GM21367 (cell line): ENCODE measurements around the gene SART1.
"Not testable (repeated sequence)": the region's sequence is repeated elsewhere in the genome, so short reads cannot be mapped to it uniquely, and the experiment has no call there.

Experiments
- ATAC-seq: cut with Tn5 transposase; IDR thresholded peaks from one replicate; pipeline ENCODE4 v1.9.1; 2021; ENCODE audit not compliant: unreplicated experiment

SART1 gene

DNA sequence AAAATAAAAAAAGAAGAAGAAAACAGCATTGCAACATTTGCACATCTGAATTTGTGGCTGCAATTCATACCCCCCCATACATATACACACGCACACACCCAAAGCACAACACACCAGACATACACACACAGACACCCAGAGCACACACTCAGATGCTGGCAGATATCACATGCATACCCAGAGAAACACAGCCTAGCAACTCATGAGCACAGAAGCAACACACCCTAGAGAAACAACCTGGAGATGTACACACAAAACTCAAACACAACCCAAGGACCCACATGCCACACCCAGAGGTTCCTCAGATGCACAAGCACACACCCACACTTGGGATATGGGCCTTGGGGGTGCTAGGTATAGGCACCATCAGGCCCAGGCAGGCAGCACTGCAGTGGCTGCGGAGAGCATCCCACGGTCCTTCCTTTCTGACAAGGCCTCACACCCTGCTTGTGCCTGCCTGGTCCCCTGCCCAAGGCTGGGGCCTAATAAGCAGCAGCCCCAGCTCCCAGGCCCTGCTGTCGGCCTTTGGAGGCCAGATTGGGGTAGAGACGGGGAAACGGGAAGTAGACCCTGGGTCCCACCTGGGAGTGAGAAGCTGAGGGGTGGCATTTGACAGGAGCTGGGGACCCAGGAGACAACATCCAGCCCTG is 53.4 kb downstream of the SART1 start:
- ATAC-seq = no peak

DNA sequence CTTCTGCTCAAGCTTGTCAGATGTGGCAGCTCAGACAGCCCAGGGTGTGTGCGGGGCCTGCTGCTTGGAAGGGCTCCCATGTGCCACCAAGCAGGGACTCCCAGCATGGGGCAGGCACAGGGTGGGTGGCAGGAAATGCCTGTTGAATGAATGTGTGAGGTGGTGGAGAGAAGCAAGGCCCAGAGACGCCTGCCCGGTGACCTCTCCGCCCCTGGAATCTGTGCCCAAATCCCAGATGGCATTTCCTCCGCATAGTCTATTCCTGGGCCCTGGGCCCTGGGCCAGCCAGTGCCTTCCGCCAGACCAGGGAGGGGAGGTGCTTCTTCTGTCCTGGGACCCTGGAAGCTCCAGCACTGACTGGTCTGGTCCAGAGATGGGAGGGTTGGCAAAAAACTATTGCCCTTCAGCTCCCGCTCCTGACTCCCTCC is 53.9 kb downstream of the SART1 start:
- ATAC-seq = no peak

DNA sequence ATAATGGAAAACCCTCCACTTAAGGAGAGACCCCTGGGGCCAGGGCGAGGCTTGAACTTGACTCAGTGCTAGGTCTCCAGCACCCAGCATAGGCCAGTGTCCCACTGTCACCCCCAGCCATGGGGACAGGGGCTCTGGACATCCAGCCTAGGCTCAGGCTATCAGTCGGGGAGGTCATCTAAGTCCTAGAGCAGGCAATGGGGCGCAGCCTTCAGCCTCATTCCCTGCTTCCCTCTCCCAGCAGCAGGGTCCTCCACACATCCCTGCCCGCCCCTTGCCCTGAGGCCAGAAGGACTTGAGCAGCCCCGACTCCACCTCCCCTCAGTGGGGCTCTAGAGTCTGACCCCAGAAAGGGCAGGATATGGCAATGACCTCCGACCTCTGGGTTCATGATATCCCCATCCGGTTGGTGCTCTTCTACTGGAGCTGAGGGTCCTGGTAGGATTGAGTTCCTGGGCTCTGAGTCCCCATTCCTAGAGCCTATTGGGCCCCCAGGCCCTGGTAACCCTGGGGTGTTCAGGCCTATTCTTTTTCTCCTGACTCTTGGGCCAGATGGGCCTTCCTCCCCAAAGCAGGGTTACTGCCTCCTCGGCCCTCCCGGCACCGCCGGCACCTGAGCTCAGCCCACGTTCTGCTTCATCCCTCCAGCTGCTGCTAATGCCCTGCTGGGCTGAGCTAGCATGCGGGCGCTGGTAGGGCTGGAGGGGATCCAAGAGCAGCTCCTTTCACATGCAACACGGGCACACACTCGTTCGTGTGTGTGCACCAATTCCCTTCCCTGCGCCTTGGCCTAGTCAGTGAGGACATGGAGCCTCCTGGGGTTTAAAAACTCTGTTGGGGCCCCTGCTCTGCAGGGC is 54.6 kb downstream of the SART1 start:
- ATAC-seq = no peak

DNA sequence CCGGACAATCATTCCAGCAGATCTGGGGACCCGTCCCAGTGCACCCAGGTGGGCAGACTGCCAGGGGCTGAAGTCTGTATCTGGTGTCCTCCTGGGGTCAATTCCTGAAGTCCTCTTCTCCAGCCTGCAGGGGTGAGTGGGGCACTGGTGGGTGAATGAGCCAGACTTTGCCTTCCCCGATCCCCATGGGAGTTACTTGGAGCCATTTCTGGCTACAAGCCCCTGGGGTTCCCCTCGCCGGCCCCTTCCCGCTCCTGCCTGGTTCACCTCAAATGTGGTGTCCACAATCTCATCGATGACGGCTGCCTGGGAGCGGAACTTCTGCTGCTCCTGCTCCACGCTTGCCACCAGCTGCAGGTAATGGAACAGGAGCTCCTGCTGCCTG is 55.3 kb downstream of the SART1 start:
- ATAC-seq = no peak

DNA sequence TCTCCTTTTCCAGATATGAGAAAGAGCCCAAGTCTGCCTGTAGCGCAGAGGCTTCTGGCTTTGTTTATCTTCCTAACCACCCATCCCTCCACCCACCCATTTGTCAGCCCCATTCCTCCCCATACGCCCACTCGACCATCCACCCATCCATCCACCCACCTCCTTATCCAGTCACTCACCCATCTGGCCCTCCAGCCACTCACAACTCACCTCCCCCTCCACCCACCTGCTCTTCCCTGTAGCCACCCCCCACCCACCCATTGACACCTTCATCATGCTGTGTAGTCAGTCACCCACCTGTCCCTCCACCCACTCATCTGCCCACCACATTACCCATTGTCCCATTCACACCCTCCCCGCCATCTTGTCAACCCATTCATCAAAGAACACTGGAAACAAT is 55.8 kb downstream of the SART1 start:
- ATAC-seq = no peak

DNA sequence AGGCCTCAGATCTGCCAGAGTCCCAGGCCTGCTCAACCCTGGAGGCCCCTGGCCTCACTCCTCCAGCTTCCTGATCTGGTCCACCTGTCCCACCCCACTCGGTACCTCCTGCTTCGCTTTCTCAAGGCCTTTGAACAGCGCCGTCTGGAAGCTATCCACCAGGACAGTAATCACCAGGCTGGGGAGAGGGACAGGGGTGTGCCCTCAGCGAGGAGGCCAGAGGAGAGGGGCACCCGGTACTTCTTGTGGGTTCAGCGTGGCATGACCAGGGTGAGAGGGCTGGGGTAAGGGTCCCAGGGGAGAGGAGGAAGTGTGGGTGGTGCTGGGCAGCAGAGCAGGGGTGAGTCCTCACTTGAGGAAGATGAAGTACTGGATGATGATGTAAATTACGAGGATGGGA is 58.7 kb downstream of the SART1 start:
- ATAC-seq = no peak

DNA sequence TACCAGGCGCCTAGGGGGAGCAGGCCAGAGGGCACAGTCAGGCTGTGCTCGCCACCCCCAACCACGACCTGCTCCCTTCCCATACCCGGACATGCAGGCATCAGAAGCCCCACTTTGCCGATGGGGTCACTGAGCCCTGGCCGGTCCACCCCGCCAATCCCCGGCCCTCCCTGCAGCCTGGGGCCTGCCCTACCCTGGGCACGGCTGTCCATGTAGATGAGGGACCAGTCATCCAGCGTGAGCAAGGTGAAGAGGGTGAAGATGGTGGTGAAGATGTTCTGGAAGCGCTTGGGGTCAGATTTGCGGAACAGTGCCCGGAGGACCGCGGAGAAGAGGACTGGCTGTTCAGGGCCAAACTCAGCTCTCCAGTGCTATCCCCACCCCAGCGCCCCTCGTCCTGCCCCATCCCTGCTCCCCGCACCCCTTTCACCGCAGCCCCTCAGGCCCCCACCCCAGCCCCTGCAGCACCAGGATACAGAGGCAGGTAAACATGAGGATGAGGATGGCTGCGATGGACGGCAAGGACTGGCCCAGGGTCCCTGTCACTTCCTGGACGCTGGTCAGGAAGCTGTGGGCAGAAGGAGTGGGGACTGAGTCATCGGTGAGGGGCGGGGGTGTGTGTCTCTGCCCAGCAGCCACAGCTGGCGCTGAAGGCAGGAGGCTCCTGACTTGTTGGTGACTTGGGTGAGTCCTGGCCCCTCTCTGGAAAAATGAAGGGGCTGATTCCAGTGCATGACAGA is 59.3 kb downstream of the SART1 start:
- no peak for ATAC-seq

DNA sequence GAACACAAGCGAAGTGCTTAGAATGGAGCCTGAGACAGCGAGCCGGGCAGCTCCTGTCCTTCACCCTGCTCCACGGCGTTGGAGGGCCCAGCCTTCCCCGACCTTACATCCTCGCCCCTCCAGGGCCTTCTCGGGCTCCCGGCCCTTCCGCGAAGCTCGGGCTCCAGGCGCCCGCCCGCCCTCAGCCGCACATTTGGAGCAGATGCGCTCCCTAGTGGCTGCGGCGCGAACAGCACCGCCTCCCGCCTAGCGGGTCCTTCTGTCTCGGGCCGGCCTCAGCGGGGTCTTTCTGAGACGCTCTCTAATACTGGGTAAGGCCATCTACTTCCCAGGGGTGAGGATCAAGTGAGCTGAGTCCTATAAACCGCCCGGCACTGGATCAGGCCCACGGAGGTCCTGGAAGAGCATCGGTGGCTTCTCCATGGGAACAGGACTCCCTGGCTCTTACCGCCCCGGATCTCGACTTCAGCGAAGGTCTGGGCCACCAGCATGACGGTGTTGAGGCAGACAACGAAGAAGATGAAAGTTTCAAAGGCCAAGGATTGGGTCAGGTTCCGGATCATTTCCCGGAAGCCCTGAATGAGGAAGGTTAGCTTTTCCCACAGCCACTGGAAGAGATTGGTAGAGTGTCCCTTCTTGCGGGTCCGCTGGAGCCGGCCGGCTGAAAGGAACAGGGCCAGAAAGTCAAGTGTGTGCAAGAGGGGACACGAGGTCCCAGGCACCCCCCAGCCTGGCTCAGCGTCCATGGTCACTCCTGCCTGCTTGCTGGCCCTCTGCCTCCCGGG is 61.1 kb downstream of the SART1 start:
- no peak for ATAC-seq

DNA sequence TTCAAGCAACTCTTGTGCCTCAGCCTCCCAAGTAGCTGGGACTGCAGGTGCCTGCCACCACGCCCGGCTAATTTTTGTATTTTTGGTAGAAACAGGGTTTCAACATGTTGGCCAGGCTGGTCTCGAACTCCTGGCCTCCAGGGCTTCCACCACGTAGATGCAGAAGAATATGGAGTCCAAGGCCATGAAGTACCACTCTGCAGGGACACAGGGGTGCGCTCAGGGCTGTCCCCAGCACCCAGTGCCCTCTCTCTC is 61.6 kb downstream of the SART1 start:
- ATAC-seq = not testable (repeated sequence)

DNA sequence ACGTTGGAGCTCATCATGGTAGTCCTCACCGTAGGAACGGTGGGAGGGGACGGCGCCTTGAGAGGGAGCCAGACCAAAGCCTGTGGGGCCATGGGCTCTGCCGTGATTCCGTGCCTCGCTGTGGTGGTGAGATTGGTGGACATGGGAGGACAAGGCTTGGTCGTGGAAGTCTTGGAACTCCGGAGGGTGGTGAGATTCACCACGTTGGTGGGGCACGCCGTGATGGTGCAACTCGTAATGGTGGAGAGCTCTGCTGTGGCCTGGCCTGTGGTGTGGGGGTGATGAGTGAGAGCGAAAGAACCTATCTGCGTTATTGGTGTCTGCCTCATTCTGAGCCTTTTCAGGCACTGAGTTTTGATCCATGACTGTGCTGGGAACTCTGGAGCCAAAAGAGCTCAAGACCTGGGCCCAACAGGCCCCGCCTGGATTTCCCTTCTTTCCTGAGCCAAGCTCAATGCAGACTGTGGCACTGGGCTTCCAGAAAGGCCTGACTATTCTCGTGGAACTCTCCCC is 64.5 kb downstream of the SART1 start, which contains the start of gene CATSPER1:
Gene CATSPER1 (minus strand): TSS at position 463 of the 513 bp plus-strand sequence. CDS start 100 bp downstream, at position 363.
- ATAC-seq = no peak
